AG04450 (cell line): ENCODE data around the gene OR56A1. TPM values are rescaled to one million over a fixed set of nuclear protein-coding genes. Genes with fewer than 3 reads are reported as not detected.
"Not testable (repeated sequence)": the region's sequence is repeated elsewhere in the genome, so short reads cannot be mapped to it uniquely, and the experiment has no call there.

Experiments
- CTCF ChIA-PET: fragments of 300-600, 350-600 bp; formaldehyde crosslinking; extraction: SDS; loops from one replicate; lab custom pipeline; 2022; ENCODE audit warnings: antibody characterized with exemption, inconsistent platforms; lab: Charles Lee
- POLR2A ChIA-PET: fragments of 350-600 bp; formaldehyde crosslinking; extraction: SDS; loops from one replicate; lab custom pipeline; 2021; ENCODE audit warnings: antibody characterized with exemption, inconsistent platforms; lab: Yijun Ruan, JAX
- DNase-seq: peaks from one replicate; pipeline ENCODE4 v3.0.0-alpha.2; 2011; ENCODE audit warnings: low read depth, low spot score
- H3K27ac ChIP-seq: one replicate; pipeline ENCODE4 v1.5.1; 2012; ENCODE audit warnings: low read depth, low read length, control low read depth
- H3K27me3 ChIP-seq: one replicate; pipeline ENCODE4 v1.6.0; 2012; ENCODE audit warnings: low read length; ENCODE audit not compliant: control insufficient read depth, insufficient read depth
- H3K4me3 ChIP-seq: 2 replicates; pipeline ENCODE4 v1.5.1; 2011; ENCODE audit warnings: mild to moderate bottlenecking, low read depth, low read length, control low read depth
- H3K9me3 ChIP-seq: 2 replicates; pipeline ENCODE4 v1.5.1; 2012; ENCODE audit warnings: low read length; ENCODE audit not compliant: control insufficient read depth, insufficient read depth
- CTCF ChIP-seq: IDR thresholded peaks from 2 replicates; pipeline ENCODE4 v1.5.1; 2011; ENCODE audit warnings: low read depth, low read length, control low read depth, inconsistent platforms
- polyA minus RNA-seq: library from RNA; depleted of rRNA, polyadenylated mRNA; stranded (reverse); fragments of >200 nt; gene quantifications from 2 replicates; pipeline ENCODE4 v1.2.3, GENCODE V29; 2011; rRNA and poly(A)+ RNA removed
- polyA plus RNA-seq: library from polyadenylated mRNA; depleted of rRNA; stranded (reverse); fragments of >200 nt; gene quantifications from 2 replicates; pipeline ENCODE4 v1.2.3, GENCODE V29; 2011; rRNA removed

Gene OR56A1
- polyA plus RNA-seq (not detected in 2 replicates), polyA minus RNA-seq (not detected in 2 replicates)

- no peak for TF ChIP-seq CTCF
- Histone ChIP-seq H3K4me3 (no peak within 1 kb of the TSS), H3K27me3 (no peaks in the 10 kb centered on the region), H3K27ac (no peak within 1 kb of the TSS), H3K9me3 (no peaks in the 10 kb centered on the region)
- no peak for DNase-seq
- ChIA-PET POLR2A (no interaction called here), CTCF (interaction anchor here (1.8 kb wide), 1 partner anchor 332 kb away, joined by 5 read pairs; no protein-coding TSS in a partner anchor)
Observed at GRCh38 chr11:6030708-6031405, at the start of gene OR56A1. OR56A1 (minus strand) TSS chr11:6030758; CDS start chr11:6027692, 3,066 bp downstream.

DNA sequence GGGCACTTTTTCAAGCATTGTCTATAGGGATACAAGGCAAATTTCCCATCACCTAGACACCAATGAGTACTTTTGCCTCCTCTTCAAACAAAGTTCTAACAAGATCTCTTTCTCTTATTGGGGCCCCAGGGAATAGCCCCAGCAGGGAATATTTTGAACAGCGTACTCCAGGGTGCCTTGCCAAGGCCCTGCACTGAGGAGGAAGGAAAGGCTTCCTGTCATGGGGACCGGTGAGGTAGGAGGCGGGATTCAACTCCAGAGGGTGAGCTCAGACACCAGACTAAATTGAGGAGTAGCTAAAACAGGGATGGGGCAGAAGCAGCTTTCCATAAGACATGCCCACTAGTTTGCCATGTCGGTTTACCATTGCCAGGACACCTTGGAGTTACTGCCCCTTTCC is 48.9 kb upstream of the OR56A1 start:
- H3K4me3 ChIP-seq = no peak overlapping the region
- TF ChIP-seq CTCF = no peak
- CTCF ChIA-PET = no interaction called here
- no peak overlapping the region for H3K27ac ChIP-seq
- DNase-seq = no peak
- no peaks in the 10 kb centered on the region for H3K27me3 ChIP-seq
- POLR2A ChIA-PET = no interaction called here
- no peaks in the 10 kb centered on the region for H3K9me3 ChIP-seq

DNA sequence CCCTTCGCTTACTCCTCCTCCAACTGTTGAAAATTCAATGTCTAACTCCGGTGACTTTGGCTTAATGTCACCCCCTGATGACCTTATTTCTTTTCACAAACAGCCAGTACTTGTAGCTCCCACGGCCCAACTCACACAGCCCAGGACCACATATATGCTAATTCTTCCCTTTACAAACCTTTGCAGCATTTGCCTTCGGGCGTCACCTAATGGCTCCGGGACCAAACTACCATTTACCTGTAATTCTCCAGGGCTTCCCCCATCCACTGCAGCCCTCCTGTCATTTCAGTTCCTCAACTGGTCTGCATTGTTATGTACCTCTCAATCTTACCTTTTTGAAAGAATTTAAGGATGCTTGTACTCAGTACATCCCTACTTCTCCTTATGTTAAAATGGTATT is 47.2 kb upstream of the OR56A1 start:
- Histone ChIP-seq H3K9me3 (no peaks in the 10 kb centered on the region), H3K27ac (no peak overlapping the region), H3K4me3 (no peak overlapping the region), H3K27me3 (no peaks in the 10 kb centered on the region)
- ChIA-PET CTCF (no interaction called here), POLR2A (no interaction called here)
- no peak for TF ChIP-seq CTCF
- no peak for DNase-seq

DNA sequence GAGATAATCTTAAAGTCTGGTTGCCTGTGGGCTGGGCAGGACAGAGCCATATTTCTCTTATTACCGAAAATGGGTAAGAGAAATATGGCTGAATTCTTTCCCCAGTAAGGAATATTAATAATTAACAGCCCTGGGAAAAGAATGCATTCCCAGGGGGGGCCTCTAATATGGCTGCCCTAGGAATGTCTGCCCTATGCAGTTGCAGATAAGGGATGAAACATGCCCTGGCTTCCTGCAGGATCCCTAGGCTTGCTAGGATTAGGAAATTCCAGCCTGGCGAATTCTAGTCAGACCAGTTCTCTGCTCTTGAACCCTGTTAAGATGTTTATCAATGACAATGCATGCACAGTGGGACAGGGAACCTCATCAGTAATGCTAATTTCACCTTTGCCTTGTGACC is 45.9 kb upstream of the OR56A1 start:
- H3K27ac ChIP-seq, H3K4me3 ChIP-seq, CTCF ChIA-PET, DNase-seq, H3K9me3 ChIP-seq, POLR2A ChIA-PET, H3K27me3 ChIP-seq: not testable (repeated sequence)

DNA sequence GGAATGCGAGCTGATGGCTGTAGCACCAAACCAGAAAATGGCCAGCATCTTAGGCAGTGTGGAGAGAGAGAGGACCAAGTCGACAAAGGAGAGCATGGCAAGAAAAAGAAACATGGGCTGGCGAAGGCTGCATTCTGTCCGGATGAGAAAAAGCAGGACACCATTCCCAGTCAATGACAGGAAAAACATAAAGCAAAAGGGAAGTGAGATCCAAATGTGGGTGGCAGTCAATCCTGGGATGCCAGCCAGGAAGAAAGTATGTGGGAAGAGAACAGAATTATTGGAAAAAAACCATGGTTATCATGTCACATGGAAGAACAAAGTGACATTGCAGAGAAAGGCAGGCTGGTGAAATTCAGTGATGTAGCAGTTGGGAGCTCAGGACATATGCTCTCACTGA is 36.9 kb upstream of the OR56A1 start:
- CTCF ChIA-PET = no interaction called here
- Histone ChIP-seq H3K27ac (no peak overlapping the region), H3K9me3 (no peaks in the 10 kb centered on the region), H3K27me3 (no peaks in the 10 kb centered on the region), H3K4me3 (no peak overlapping the region)
- no peak for TF ChIP-seq CTCF
- DNase-seq = no peak
- POLR2A ChIA-PET = no interaction called here
